Naive thymus-derived CD4-positive, alpha-beta T cell (primary cell): Measurements from ENCODE around the gene ACRV1. TPM values are rescaled to one million over a fixed set of nuclear protein-coding genes. Genes with fewer than 3 reads are reported as not detected.
"Not testable (repeated sequence)": the region's sequence is repeated elsewhere in the genome, so short reads cannot be mapped to it uniquely, and the experiment has no call there.

Experiments
- ATAC-seq: fragments of 150-1000 bp; cut with Tn5 transposase; 2 replicates; pipeline ENCODE4 v1.10.0; 2021; ENCODE audit warnings: mild to moderate bottlenecking, moderate library complexity
- CTCF ChIA-PET: fragments of 350-600 bp; sonication (Branson Sonifier 250); formaldehyde crosslinking; loops from one replicate; lab custom pipeline; 2021; ENCODE audit warnings: antibody characterized with exemption; lab: Charles Lee
- POLR2A ChIA-PET: fragments of 350-600 bp; sonication (Branson Sonifier 250); formaldehyde crosslinking; loops from one replicate; lab custom pipeline; 2021; ENCODE audit warnings: antibody characterized with exemption, inconsistent platforms; lab: Charles Lee
- DNase-seq, 9 donors: peaks; one replicate each; pipeline versions ENCODE4 v3.0.0 to v3.0.0-alpha.2; 2020 to 2022; ENCODE audit warnings: mixed read lengths in 1 of 9
- H3K27ac ChIP-seq: one replicate; pipeline ENCODE4 v1.7.0; 2013; ENCODE audit warnings: mild to moderate bottlenecking, low read depth, low read length, moderate library complexity
- H3K27me3 ChIP-seq, 2 donors: one replicate each; pipeline ENCODE4 v1.7.0; 2013; ENCODE audit warnings: low read length in 2 of 2, mild to moderate bottlenecking in 2 of 2, moderate library complexity in 2 of 2; ENCODE audit not compliant: control insufficient read depth in 2 of 2, insufficient read depth in 2 of 2
- H3K36me3 ChIP-seq, 3 experiments: 1 replicate in 2 of 3; 2 replicates in 1 of 3; pipeline ENCODE4 v1.7.0; 2013; ENCODE audit warnings: low read length in 3 of 3, mild to moderate bottlenecking in 3 of 3, moderate library complexity in 1 of 3; ENCODE audit not compliant: insufficient read depth in 3 of 3, control insufficient read depth in 2 of 3
- H3K4me1 ChIP-seq, 2 donors: one replicate each; pipeline ENCODE4 v1.7.0; 2013; ENCODE audit warnings: low read length in 2 of 2, mild to moderate bottlenecking in 2 of 2, moderate library complexity in 1 of 2; ENCODE audit not compliant: control insufficient read depth in 2 of 2, insufficient read depth in 2 of 2
- H3K4me3 ChIP-seq: 2 replicates; pipeline ENCODE4 v1.7.0; 2013; ENCODE audit warnings: mild to moderate bottlenecking, low read length
- H3K9me3 ChIP-seq, 3 experiments: 1 replicate in 2 of 3; 2 replicates in 1 of 3; pipeline ENCODE4 v1.7.0; 2013; ENCODE audit warnings: low read length in 3 of 3; ENCODE audit not compliant: control insufficient read depth in 2 of 3
- H3K27ac Mint-ChIP-seq, 9 donors: one replicate each; pipeline ENCODE4 v1.8.0; 2020 to 2022; ENCODE audit warnings: mixed read lengths in 9 of 9, mild to moderate bottlenecking in 8 of 9, moderate library complexity in 5 of 9, inconsistent platforms in 2 of 9
- H3K27me3 Mint-ChIP-seq, 5 donors: one replicate each; pipeline ENCODE4 v1.8.0; 2021 to 2022; ENCODE audit warnings: mixed read lengths in 5 of 5, mild to moderate bottlenecking in 1 of 5
- H3K36me3 Mint-ChIP-seq, 5 donors: one replicate each; pipeline ENCODE4 v1.8.0; 2020 to 2022; ENCODE audit warnings: mixed read lengths in 5 of 5, mild to moderate bottlenecking in 3 of 5, inconsistent platforms in 1 of 5
- H3K4me1 Mint-ChIP-seq, 7 donors: one replicate each; pipeline ENCODE4 v1.8.0; 2020 to 2022; ENCODE audit warnings: mixed read lengths in 7 of 7, mild to moderate bottlenecking in 3 of 7, inconsistent platforms in 1 of 7
- H3K4me3 Mint-ChIP-seq, 10 donors: one replicate each; pipeline ENCODE4 v1.8.0; 2020 to 2022; ENCODE audit warnings: mild to moderate bottlenecking in 10 of 10, mixed read lengths in 10 of 10, moderate library complexity in 6 of 10, inconsistent platforms in 2 of 10
- H3K9me3 Mint-ChIP-seq, 11 donors: one replicate each; pipeline ENCODE4 v1.8.0; 2020 to 2022; ENCODE audit warnings: mixed read lengths in 11 of 11, mild to moderate bottlenecking in 4 of 11, inconsistent platforms in 1 of 11, moderate library complexity in 1 of 11
- intact Hi-C, 2 donors: fragments of 100-400 bp; cut with micrococcal nuclease; formaldehyde crosslinking; loops; one replicate each; pipeline ENCODE4 v1.15.1; 2023
- polyA plus RNA-seq, 2 donors: library from polyadenylated mRNA; unstranded; fragments of 300-500 nt; fragmentation: Illumina TruSeq; gene quantifications; one replicate each; pipeline ENCODE4 v1.2.3, GENCODE V29; 2021
- total RNA-seq, 6 experiments: library from RNA in 5 of 6; stranded (reverse) in 5 of 6; gene quantifications; 1 replicate in 5 of 6; 2 replicates in 1 of 6; pipeline ENCODE4 v1.2.3 and lab custom pipeline; 2021 to 2026

The ACRV1 gene, protein sequence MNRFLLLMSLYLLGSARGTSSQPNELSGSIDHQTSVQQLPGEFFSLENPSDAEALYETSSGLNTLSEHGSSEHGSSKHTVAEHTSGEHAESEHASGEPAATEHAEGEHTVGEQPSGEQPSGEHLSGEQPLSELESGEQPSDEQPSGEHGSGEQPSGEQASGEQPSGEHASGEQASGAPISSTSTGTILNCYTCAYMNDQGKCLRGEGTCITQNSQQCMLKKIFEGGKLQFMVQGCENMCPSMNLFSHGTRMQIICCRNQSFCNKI
- total RNA-seq (not detected), polyA plus RNA-seq (not detected), total RNA-seq (lab: John Stamatoyannopoulos, UW) (not detected)

DNA sequence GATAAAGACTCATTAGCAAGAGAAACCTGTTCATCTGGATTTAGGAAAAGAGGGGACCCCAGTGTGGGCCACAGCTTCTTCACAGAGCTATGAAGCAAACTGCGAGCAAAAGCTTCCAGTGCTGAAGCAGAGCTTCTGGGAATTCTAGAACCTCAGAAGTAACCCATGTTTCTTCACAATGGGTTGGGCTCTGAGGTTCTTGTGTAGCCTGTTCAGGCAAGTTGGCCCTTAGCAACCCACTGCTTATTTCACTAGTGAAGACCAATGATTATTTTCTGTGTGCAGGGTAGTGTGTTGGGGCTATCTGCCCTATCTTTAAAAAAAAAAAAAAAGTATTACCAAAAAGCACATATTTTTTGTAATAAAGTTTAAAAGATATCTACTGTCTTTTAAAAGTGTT lies at the start of gene ACRV1:
TSS of gene ACRV1 (minus strand) at position 101 of the 400 bp plus-strand sequence. CDS start at position 34, 67 bp downstream.
- Histone ChIP-seq H3K27me3 (no peaks in the 10 kb centered on the region), H3K9me3 (no peaks in the 10 kb centered on the region), H3K4me1 (no peaks in the 10 kb centered on the region), H3K36me3 (no peaks in the 10 kb centered on the region), H3K4me3 (no peak within 1 kb of the TSS), H3K27ac (no peak within 1 kb of the TSS)
- H3K9me3 Mint-ChIP-seq = no peaks in the 10 kb centered on the region
- no peaks in the 10 kb centered on the region for H3K4me1 Mint-ChIP-seq
- intact Hi-C loops = no loop called here
- no peaks in the 10 kb centered on the region for H3K27me3 Mint-ChIP-seq
- H3K4me3 Mint-ChIP-seq = no peak within 1 kb of the TSS
- CTCF ChIA-PET = interaction anchor here (1.1 kb wide), 1 partner anchor 10 kb away, joined by 3 read pairs; no protein-coding TSS in a partner anchor
- H3K27ac Mint-ChIP-seq = no peak within 1 kb of the TSS
- H3K36me3 Mint-ChIP-seq = peaks cover 0 to 14% (median 0%) of the 10 kb centered on the region in 5 donors
- no peak for ATAC-seq
- POLR2A ChIA-PET = no interaction called here
- DNase-seq = no peak

DNA sequence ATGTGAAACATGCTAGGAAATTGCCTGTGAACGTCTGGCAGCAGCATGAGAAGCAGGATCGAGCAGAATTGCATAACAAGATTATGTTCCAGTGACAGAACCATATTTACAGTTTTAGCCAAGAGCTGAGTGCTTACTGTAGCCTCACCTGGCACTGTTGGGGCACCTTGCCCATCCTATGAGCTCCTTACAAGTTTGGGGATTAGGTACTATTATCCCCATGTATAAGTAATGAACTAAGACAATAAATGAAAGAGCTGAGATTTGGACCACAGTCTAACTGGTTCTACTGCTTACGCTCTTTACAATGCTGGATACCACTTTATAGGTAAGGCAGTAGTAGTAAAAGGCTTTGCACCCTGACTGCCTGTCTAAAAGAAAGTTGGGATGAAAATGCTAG lies 48.3 kb upstream of the ACRV1 start:
- DNase-seq = no peak
- Mint-ChIP-seq H3K27ac (no peak overlapping the region), H3K36me3 (no peaks in the 10 kb centered on the region), H3K4me1 (peaks cover 0 to 2% (median 0%) of the 10 kb centered on the region in 7 donors), H3K4me3 (no peak overlapping the region), H3K9me3 (peaks cover 0 to 2% (median 0%) of the 10 kb centered on the region in 11 donors), H3K27me3 (peaks cover 4 to 34% (median 19%) of the 10 kb centered on the region in 5 donors)
- Histone ChIP-seq H3K36me3 (no peaks in the 10 kb centered on the region), H3K4me1 (no peaks in the 10 kb centered on the region), H3K4me3 (no peak overlapping the region), H3K9me3 (no peaks in the 10 kb centered on the region), H3K27ac (no peak overlapping the region), H3K27me3 (no peaks in the 10 kb centered on the region)
- intact Hi-C loops = loop anchor here in 1 of 2 donors (10.0 kb wide), 1 partner anchor 146 kb away; no protein-coding TSS in a partner anchor
- ChIA-PET CTCF (interaction anchor here (0.6 kb wide), 1 partner anchor 570 kb away, joined by 3 read pairs; no protein-coding TSS in a partner anchor), POLR2A (no interaction called here)
- no peak for ATAC-seq

DNA sequence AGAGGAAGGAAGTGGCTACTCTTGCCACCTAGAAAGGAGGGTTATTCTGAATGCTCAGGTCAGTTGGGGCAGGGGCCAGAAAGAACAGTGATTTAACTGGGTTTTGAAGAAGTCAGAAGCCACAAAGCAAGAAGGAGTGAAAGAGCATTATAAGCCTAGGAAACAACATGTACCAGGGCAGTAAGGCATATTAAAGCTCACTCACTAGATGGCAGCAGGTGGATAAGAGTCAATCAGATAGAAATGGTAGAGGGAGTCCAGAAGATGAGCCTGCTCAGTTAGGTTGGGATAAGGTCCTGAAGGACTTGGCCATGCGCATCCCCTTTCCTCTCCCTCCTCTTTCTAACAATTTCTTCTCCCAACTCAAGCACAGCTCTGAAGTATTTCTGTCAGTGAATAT lies 43.5 kb upstream of the ACRV1 start:
- no peaks in the 10 kb centered on the region for H3K36me3 ChIP-seq
- Mint-ChIP-seq H3K4me3 (no peak overlapping the region), H3K9me3 (no peaks in the 10 kb centered on the region), H3K27me3 (peaks cover 18 to 53% (median 28%) of the 10 kb centered on the region in 5 donors), H3K27ac (no peak overlapping the region), H3K36me3 (no peaks in the 10 kb centered on the region), H3K4me1 (peaks cover 0 to 3% (median 0%) of the 10 kb centered on the region in 7 donors)
- H3K4me1 ChIP-seq = no peaks in the 10 kb centered on the region
- no peak overlapping the region for H3K4me3 ChIP-seq
- POLR2A ChIA-PET = no interaction called here
- CTCF ChIA-PET = no interaction called here
- intact Hi-C loops = loop anchor here (2.0 to 10.0 kb wide), 2 partner anchors 151 kb away; no protein-coding TSS in a partner anchor
- no peaks in the 10 kb centered on the region for H3K27me3 ChIP-seq
- no peaks in the 10 kb centered on the region for H3K9me3 ChIP-seq
- DNase-seq (peak in 2 of 9 donors; percentile 14 to 37), ATAC-seq (peak; percentile 57)
- no peak overlapping the region for H3K27ac ChIP-seq

DNA sequence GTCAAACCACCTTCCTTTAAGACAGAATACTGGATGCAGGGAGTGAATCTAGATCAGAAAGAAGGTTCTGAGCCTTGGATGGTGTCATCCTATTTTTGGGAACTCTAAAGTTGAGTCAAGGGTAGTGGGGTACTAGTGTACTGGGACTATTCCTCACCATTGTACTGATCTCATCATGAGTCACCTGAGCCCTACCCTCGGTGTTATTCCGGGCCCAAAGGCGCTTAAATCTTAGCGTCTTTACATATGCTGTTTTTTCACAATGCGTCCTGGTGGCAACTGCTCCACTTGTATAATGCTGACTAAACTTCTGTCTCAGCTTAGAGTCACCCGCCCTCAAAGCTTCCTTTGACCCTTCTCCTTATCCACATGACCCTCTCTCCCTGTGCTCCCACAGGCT lies 40.1 kb upstream of the ACRV1 start:
- Mint-ChIP-seq H3K9me3 (peaks cover 0 to 12% (median 0%) of the 10 kb centered on the region in 11 donors), H3K27me3 (peaks cover 10 to 49% (median 18%) of the 10 kb centered on the region in 5 donors), H3K4me3 (no peak overlapping the region), H3K4me1 (peaks cover 0 to 3% (median 0%) of the 10 kb centered on the region in 7 donors), H3K27ac (no peak overlapping the region), H3K36me3 (peaks cover 0 to 4% (median 0%) of the 10 kb centered on the region in 5 donors)
- POLR2A ChIA-PET = no interaction called here
- DNase-seq (no peak), ATAC-seq (no peak)
- H3K27ac ChIP-seq = no peak overlapping the region
- no peaks in the 10 kb centered on the region for H3K4me1 ChIP-seq
- no peak overlapping the region for H3K4me3 ChIP-seq
- no peaks in the 10 kb centered on the region for H3K27me3 ChIP-seq
- H3K9me3 ChIP-seq = no peaks in the 10 kb centered on the region
- intact Hi-C loops = loop anchor here in 1 of 2 donors (10.0 kb wide), 1 partner anchor 154 kb away; no protein-coding TSS in a partner anchor
- no peaks in the 10 kb centered on the region for H3K36me3 ChIP-seq
- CTCF ChIA-PET = no interaction called here

DNA sequence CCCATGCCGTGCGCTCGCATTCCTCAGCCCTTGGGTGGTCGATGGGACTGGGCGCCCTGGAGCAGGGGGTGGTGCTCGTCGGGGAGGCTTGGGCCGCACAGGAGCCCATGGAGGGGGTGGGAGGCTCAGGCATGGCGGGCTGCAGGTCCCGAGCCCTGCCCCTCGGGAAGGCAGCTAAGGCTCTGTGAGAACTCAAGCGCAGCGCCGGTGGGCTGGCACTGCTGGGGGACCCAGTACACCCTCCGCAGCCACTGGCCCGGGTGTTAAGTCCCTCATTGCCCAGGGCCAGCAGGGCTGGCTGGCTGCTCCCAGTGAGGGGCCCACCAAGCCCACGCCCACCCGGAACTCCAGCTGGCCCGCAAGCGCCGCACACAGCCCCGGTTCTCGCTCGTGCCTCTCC lies 24.0 kb upstream of the ACRV1 start:
- H3K27me3 ChIP-seq, H3K27ac ChIP-seq, H3K36me3 Mint-ChIP-seq, H3K27ac Mint-ChIP-seq, H3K4me3 ChIP-seq, H3K9me3 ChIP-seq, H3K4me1 Mint-ChIP-seq, ATAC-seq, H3K36me3 ChIP-seq, DNase-seq, CTCF ChIA-PET, H3K4me3 Mint-ChIP-seq, H3K4me1 ChIP-seq, intact Hi-C loops, POLR2A ChIA-PET: not testable (repeated sequence)
- H3K27me3 Mint-ChIP-seq = peaks cover 9 to 38% (median 19%) of the 10 kb centered on the region in 5 donors
- H3K9me3 Mint-ChIP-seq = peaks cover 0 to 11% (median 4%) of the 10 kb centered on the region in 11 donors

DNA sequence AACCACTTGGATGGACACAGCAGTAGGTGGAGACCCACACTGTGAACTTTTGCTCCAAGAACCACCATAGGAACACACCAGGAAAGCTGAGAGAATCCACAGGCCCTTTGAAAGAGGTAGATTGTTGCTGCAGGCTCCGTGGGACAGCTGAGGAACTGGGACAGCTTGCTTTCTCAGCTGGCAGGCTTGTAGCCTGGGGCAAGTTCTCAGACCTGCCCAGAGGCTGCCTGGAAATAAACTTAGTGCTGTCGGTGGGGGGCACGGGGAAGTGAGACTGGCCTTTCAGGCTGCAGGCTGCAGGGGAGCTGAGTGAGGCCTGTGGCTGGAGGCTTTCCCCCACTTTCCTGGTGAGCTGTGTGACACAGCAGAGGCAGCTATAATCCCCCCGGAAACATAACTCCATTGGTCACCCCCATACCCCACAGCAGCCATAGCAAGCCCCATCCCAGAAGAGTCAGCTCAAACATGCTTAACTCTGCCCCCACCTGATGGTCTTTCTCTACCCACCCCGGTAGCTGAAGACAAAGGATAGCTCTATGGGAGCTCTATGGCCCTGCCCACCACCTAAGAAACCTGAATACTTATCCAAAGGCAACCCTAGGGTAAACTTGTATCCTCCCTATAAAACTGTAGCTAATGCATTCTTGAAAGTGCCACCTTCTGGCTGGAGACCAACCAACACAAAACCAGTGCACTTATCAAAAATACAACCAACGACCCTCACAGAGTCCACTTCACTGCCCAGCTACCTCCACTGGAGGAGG lies 21.4 kb upstream of the ACRV1 start:
- no peak overlapping the region for H3K27ac Mint-ChIP-seq
- ATAC-seq = no peak
- DNase-seq = no peak
- H3K4me1 ChIP-seq = no peaks in the 10 kb centered on the region
- H3K36me3 ChIP-seq = no peaks in the 10 kb centered on the region
- no peaks in the 10 kb centered on the region for H3K9me3 ChIP-seq
- intact Hi-C loops = no loop called here
- H3K27me3 ChIP-seq = no peaks in the 10 kb centered on the region
- CTCF ChIA-PET = no interaction called here
- peaks cover 0 to 5% (median 0%) of the 10 kb centered on the region in 11 donors for H3K9me3 Mint-ChIP-seq
- H3K27ac ChIP-seq = no peak overlapping the region
- POLR2A ChIA-PET = no interaction called here
- no peaks in the 10 kb centered on the region for H3K36me3 Mint-ChIP-seq
- H3K4me3 ChIP-seq = no peak overlapping the region
- no peak overlapping the region for H3K4me3 Mint-ChIP-seq
- H3K27me3 Mint-ChIP-seq = peaks cover 14 to 44% (median 19%) of the 10 kb centered on the region in 5 donors
- H3K4me1 Mint-ChIP-seq = no peaks in the 10 kb centered on the region
